Measurements from ENCODE around the gene HSBP1. TPM values are rescaled to one million over a fixed set of nuclear protein-coding genes. Genes with fewer than 3 reads are reported as not detected.
A peak's percentile ranks its signal among the peaks of the same experiment; 100 is the strongest.

HSBP1 gene
- total RNA-seq, 2 donors from 2014 or later, result 91.0 to 91.9 TPM

- no peak for ATAC-seq
- intact Hi-C loops (cut with DNase I, micrococcal nuclease), result no loop called here
- DNase-seq, result no peak
Measured at GRCh38 chr16:83802135-83802534, 5.6 kb upstream of the HSBP1 start.

- ATAC-seq (no peak), DNase-seq (no peak)
- intact Hi-C loops (cut with DNase I, micrococcal nuclease), result no loop called here
Measured at GRCh38 chr16:83802554-83803205, 5.1 kb upstream of the HSBP1 start.

GRCh38 chr16:83803811-83804210 is 4.0 kb upstream of the HSBP1 start:
- intact Hi-C loops (cut with DNase I, micrococcal nuclease), result no loop called here
- DNase-seq (no peak), ATAC-seq (no peak)

DNA sequence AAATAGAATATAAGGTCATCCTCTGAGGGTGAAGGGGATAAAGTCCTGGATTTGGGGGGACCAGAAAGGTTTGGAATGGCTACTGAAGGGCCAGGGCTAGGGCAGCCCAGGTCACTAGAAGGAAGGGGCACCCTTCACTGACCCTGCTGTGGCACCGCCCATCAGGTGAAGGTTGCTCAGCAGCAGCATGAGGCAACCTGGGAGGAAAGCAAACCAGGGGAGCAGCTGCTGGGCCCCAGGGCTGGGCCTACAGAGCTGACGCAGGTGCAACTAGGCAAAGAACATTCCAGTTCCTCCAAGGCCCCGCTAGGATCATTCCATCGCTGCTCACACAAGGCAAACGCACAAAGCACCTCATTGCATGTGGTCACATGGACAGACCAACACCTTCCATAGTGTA is 3.4 kb upstream of the HSBP1 start:
- intact Hi-C loops (cut with DNase I, micrococcal nuclease), result no loop called here
- DNase-seq (no peak), ATAC-seq (no peak)

DNA sequence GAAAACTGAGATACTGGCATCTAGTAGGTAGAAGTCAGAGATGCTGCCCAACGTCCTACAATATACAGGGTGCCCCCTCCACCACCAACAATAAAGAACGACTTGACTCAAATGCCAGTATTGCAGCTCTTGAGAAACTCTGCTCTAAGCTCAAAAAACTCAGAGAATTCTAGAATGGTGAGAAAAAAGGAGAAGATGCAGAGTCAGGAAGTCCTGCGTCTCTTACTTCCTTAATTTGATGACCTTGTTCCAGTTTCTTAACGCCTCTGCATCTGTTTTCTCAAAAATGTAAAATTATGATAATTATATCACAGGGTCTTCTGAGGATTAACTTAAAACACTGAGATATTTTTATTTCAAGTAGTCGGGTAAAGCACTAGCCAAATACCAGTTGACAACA is 1.7 kb upstream of the HSBP1 start:
- intact Hi-C loops (cut with DNase I, micrococcal nuclease), result no loop called here
- DNase-seq (no peak), ATAC-seq (no peak)

- ATAC-seq (no peak), DNase-seq (no peak)
- intact Hi-C loops (cut with DNase I, micrococcal nuclease), result no loop called here
Measured at GRCh38 chr16:83806731-83807130, 1.0 kb upstream of the HSBP1 start.

DNA sequence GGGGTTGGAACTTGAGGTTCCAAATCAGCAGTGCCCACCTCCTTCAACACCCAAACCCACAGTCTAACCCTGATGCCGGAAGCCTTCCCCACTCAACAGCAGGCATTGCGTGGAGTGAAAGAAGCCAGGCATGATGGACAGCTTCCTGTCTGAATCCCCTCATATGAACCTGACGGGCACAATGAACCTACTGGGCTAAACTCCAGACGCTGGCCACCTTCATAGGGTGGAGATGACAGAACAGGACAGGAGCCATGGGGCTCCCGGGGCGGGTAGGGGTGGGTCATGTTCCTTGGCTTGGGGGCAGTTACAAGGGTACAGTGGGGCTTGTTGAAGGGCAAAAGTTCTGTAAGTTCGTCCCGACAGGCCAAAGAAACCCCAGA is 460 bp upstream of the HSBP1 start:
- intact Hi-C loops (cut with DNase I, micrococcal nuclease), result no loop called here
- DNase-seq (no peak), ATAC-seq (no peak)

DNA sequence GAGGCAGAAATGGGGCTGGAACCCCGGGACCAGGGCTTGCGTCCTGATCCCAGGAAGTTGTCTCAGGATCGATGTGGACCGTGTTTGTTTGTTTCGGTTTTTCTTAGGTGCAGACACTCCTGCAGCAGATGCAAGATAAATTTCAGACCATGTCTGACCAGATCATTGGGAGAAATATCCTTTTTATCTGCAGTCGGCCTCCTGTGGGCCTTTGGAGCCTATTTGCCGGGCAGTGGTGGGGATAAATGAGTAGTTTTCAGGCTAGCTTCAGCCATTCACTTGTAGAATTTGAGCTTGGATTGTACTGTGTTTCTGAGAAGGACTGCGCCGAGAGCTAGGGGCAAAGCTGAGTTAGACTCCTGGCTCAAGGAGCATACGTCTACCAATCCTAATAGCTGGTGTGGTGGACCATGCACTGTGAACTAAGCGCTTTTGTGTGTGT is 816 bp downstream of the HSBP1 start:
- DNase-seq (no peak), ATAC-seq (no peak)
- intact Hi-C loops (cut with DNase I, micrococcal nuclease), result no loop called here

DNA sequence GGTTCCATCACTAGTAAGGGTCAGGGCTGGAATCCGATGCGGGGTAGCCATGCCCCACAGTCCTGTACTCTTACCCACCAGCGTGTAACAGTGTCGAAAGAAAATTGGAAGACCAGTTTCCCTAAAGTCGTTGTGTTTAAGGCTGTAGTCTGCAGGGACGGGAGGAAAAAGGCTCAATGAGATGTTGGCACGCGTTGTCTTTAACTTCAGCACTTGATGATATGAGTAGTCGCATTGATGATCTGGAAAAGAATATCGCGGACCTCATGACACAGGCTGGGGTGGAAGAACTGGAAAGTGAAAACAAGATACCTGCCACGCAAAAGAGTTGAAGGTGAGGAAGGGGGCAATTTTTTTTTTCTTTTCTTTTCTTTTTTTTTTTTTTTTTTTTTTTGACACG is 1.3 kb downstream of the HSBP1 start:
- intact Hi-C loops (cut with DNase I, micrococcal nuclease), result no loop called here

DNA sequence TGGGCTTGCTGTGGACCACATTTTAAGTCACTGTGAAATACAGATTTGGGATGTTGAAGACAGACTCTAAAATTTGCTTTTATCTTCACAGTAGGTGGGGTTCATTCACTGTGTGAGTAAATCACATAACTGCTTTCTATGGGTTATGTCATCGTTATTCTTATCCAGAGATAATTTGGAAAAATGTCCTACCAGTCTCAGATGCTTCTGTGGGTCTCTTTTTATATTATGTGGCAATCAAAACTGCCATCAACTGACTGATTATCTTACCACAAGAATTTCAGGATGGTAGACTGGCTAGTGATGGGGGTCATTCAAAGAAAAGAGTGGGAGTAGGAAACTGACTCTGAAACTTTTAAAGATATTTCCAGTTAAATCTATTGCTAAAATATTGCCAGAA is 3.1 kb downstream of the HSBP1 start:
- no peak for DNase-seq
- ATAC-seq, result no peak
- intact Hi-C loops (cut with DNase I, micrococcal nuclease), result no loop called here

More for the DNA sequence above, 1.3 kb downstream of the HSBP1 start:
- ATAC-seq (no peak), DNase-seq (no peak)

DNA sequence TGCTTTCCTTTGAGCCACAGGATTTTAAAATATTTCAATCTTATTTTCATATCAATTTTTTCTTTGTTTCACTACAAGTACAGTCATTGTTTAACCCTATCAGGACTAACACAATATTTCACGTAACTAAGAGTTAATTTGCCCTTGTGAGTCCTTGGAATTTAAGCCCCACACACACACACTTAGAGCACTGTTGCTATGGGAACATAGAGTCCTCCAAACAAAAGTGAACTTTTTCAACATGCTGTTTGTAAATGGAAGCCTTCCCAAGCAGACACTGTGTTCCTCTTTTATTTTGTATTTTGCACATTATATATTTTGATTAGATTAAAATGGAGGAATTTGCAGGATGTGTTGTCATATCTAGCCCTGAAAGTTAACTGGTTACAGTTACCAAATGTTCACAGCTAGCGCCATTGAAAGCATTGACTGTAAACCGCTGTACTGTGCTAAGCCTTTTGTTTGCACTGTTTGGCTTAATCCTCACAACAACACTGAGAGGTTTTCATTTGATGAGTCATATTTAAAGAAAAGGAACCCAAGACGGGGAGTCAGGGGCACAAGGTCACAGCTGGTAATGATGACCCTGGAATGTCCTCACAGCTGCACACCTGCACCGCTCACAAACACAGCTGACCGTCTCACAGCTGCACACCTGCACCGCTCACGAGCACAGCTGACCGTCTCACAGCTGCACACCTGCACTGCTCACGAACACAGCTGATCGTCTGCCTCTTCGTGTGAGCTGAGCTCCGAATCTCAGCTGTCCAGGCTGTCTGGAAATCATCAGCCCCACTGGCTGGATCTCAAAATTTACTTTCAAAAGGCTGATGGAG is 6.3 kb downstream of the HSBP1 start:
- intact Hi-C loops (cut with DNase I, micrococcal nuclease), result no loop called here
- ATAC-seq (peak; percentile 42), DNase-seq (no peak)

DNA sequence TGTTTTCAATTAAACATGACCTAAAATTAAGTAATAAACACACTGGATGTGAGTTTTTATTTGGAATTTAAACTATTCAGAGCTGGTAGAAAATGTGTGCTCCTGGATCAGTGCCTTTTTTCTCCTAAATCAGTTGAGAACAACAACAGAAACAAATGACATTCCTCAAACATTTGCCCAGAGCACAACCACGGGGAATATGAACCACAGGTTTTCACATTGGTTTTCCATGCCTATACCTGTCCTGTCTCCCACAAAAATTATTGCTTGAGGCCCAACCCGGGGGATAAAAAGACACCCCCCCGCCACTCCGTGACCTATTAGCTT is 6.8 kb downstream of the HSBP1 start:
- intact Hi-C loops (cut with DNase I, micrococcal nuclease), result no loop called here
- DNase-seq (no peak), ATAC-seq (no peak)

- ATAC-seq, result no peak
- intact Hi-C loops (cut with DNase I, micrococcal nuclease), result no loop called here
Measured at GRCh38 chr16:83817022-83817421, 9.2 kb downstream of the HSBP1 start.

DNA sequence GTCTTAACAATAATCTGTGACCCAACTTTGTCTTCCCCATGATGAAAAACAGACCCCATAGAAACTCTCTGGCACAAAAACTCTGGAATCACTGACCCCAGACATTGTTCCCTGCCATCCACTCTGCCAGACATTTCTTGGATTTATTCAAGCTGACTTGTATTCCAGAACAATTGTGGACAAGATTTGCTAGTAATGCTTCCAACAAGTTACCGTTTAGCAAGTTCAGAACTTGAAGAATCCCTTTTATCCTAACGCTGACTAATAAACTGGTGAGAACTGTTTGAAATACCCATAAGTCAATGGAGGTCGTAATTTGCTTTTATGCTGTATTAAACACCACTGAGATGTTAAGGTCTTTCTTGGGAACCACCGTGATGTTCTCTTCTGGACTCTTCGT is 10.5 kb downstream of the HSBP1 start:
- intact Hi-C loops (cut with DNase I, micrococcal nuclease), result no loop called here
- DNase-seq, result no peak

More at GRCh38 chr16:83817022-83817421, 9.2 kb downstream of the HSBP1 start:
- DNase-seq, result no peak

DNA sequence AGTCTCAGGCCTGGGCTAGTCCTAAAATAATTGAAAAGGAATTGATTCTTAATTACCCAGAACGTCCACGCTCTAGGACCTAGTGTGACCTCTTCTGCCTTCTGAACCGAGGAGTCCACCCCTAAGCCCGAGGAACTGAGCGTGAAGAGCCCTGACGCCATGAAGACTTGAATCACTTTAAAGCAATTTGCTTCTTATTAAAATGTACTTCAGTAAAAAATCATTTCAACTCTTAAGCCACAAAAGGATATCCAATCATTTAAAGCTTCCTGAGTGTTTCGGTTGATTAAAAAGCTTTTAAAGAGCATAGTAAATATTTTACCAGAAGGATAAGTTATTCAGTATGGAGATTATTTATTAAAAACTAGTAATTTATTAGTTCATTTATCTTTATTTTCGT is 11.6 kb downstream of the HSBP1 start:
- DNase-seq (no peak), ATAC-seq (no peak)
- intact Hi-C loops (cut with DNase I, micrococcal nuclease), result no loop called here

More for the DNA sequence above, 10.5 kb downstream of the HSBP1 start:
- no peak for ATAC-seq

- ATAC-seq (peak; percentile 96), DNase-seq (peak; percentile 71 to 88)
- intact Hi-C loops (cut with DNase I, micrococcal nuclease), result loop anchor here in 1 of 2 donors (10.0 kb wide), 2 partner anchors 78 to 238 kb away; no protein-coding TSS in a partner anchor
Measured at GRCh38 chr16:83826146-83826913, 18.6 kb downstream of the HSBP1 start.

- DNase-seq (no peak), ATAC-seq (no peak)
- intact Hi-C loops (cut with DNase I, micrococcal nuclease), result no loop called here
Measured at GRCh38 chr16:83830091-83830768, 22.5 kb downstream of the HSBP1 start.

- ATAC-seq, result no peak
- intact Hi-C loops (cut with DNase I, micrococcal nuclease), result no loop called here
- DNase-seq, result no peak
Measured at GRCh38 chr16:83830769-83831455, 23.1 kb downstream of the HSBP1 start.

All from left colon (tissue), 2 donors.